Measurements from ENCODE around the gene ABCF2. TPM values are rescaled to one million over a fixed set of nuclear protein-coding genes. Genes with fewer than 3 reads are reported as not detected.

Gene ABCF2
- total RNA-seq, 2 donors from 2014 or later = 11.9 to 13.5 TPM

- WGBS, 2 donors = 94 to 98% methylated on average over 8 to 9 of the region's 9 CpGs
- ATAC-seq (no peak), DNase-seq (no peak)
- TF ChIP-seq CTCF (IDR thresholded peaks at IDR 0.05) (no peak), POLR2A (IDR thresholded peaks at IDR 0.05) (no peak)
- intact Hi-C loops (cut with DNase I) = no loop called here
- H3K27me3 ChIP-seq = no peaks in the 10 kb centered on the region
- no peak overlapping the region for H3K27ac ChIP-seq
- peaks cover 0 to 43% of the 10 kb centered on the region in 2 donors for H3K36me3 ChIP-seq (replicated peaks in 1 of 2; ENCODE audit: insufficient read depth in 1 of 2, low read depth in 2 of 2)
- no peaks in the 10 kb centered on the region for H3K4me1 ChIP-seq
- no peak overlapping the region for H3K4me3 ChIP-seq
- H3K9me3 ChIP-seq = no peaks in the 10 kb centered on the region
These were observed 8.8 kb downstream of the ABCF2 start for GRCh38 chr7:151218170-151218569.

GRCh38 chr7:151215396-151215795 is 11.6 kb downstream of the ABCF2 start:
- H3K9me3 ChIP-seq = no peaks in the 10 kb centered on the region
- TF ChIP-seq CTCF (IDR thresholded peaks at IDR 0.05) = no peak
- TF ChIP-seq POLR2A (IDR thresholded peaks at IDR 0.05) = no peak
- H3K4me3 ChIP-seq = no peak overlapping the region
- no peak overlapping the region for H3K27ac ChIP-seq
- intact Hi-C loops (cut with DNase I) = no loop called here
- H3K4me1 ChIP-seq = no peaks in the 10 kb centered on the region
- H3K27me3 ChIP-seq = no peaks in the 10 kb centered on the region
- ATAC-seq = no peak
- no peak for DNase-seq
- H3K36me3 ChIP-seq (replicated peaks in 1 of 2; ENCODE audit: insufficient read depth in 1 of 2, low read depth in 2 of 2) = peaks cover 0 to 34% of the 10 kb centered on the region in 2 donors
- 96 to 98% methylated on average over 5 of the region's 5 CpGs for WGBS, 2 donors

GRCh38 chr7:151213826-151214225 is 13.2 kb downstream of the ABCF2 start:
- Histone ChIP-seq H3K36me3 (replicated peaks in 1 of 2; ENCODE audit: insufficient read depth in 1 of 2, low read depth in 2 of 2) (peaks cover 0 to 32% of the 10 kb centered on the region in 2 donors), H3K4me3 (no peak overlapping the region), H3K4me1 (no peaks in the 10 kb centered on the region), H3K27me3 (no peaks in the 10 kb centered on the region), H3K27ac (no peak overlapping the region), H3K9me3 (no peaks in the 10 kb centered on the region)
- intact Hi-C loops (cut with DNase I) = no loop called here
- DNase-seq = no peak
- 73 to 100% methylated on average over 1 to 3 of the region's 3 CpGs for WGBS, 2 donors
- TF ChIP-seq POLR2A (IDR thresholded peaks at IDR 0.05) (no peak), CTCF (IDR thresholded peaks at IDR 0.05) (no peak)
- no peak for ATAC-seq

GRCh38 chr7:151212626-151213025 is 14.4 kb downstream of the ABCF2 start:
- peaks cover 0 to 24% of the 10 kb centered on the region in 2 donors for H3K36me3 ChIP-seq (replicated peaks in 1 of 2; ENCODE audit: insufficient read depth in 1 of 2, low read depth in 2 of 2)
- no peak overlapping the region for H3K27ac ChIP-seq
- TF ChIP-seq POLR2A (IDR thresholded peaks at IDR 0.05) (no peak), CTCF (IDR thresholded peaks at IDR 0.05) (no peak)
- 71 to 89% methylated on average over 5 of the region's 5 CpGs for WGBS, 2 donors
- H3K9me3 ChIP-seq = no peaks in the 10 kb centered on the region
- no peak overlapping the region for H3K4me3 ChIP-seq
- no peaks in the 10 kb centered on the region for H3K4me1 ChIP-seq
- intact Hi-C loops (cut with DNase I) = no loop called here
- DNase-seq = no peak
- no peaks in the 10 kb centered on the region for H3K27me3 ChIP-seq
- ATAC-seq = no peak

GRCh38 chr7:151211155-151211772 is 15.7 kb downstream of the ABCF2 start:
- H3K9me3 ChIP-seq = no peaks in the 10 kb centered on the region
- WGBS, 2 donors = 76 to 84% methylated on average over 3 of the region's 3 CpGs
- ATAC-seq (no peak), DNase-seq (no peak)
- TF ChIP-seq POLR2A (IDR thresholded peaks at IDR 0.05) (no peak), CTCF (IDR thresholded peaks at IDR 0.05) (no peak)
- intact Hi-C loops (cut with DNase I) = no loop called here
- H3K27me3 ChIP-seq = no peaks in the 10 kb centered on the region
- H3K4me1 ChIP-seq = no peaks in the 10 kb centered on the region
- H3K4me3 ChIP-seq = no peak overlapping the region
- H3K36me3 ChIP-seq (replicated peaks in 1 of 2; ENCODE audit: insufficient read depth in 1 of 2, low read depth in 2 of 2) = peaks cover 0 to 15% of the 10 kb centered on the region in 2 donors
- no peak overlapping the region for H3K27ac ChIP-seq
